SJSA1 (cell line): Measurements from ENCODE around the gene LIPI. TPM values are rescaled to one million over a fixed set of nuclear protein-coding genes. Genes with fewer than 3 reads are reported as not detected.
"Not testable (repeated sequence)": the region's sequence is repeated elsewhere in the genome, so short reads cannot be mapped to it uniquely, and the experiment has no call there.

Source experiments
- DNase-seq, 2 experiments: peaks; one replicate each; pipeline ENCODE4 v3.0.0-alpha.2; 2015 to 2020; ENCODE audit warnings: low spot score in 2 of 2, low read depth in 1 of 2
- H3K27ac ChIP-seq: fragments of 250-450 bp; sonication (Bioruptor Pico); 2 replicates; pipeline ENCODE4 v1.5.1; 2020; ENCODE audit warnings: mild to moderate bottlenecking, moderate library complexity
- H3K27me3 ChIP-seq: fragments of 250-450 bp; sonication (Bioruptor Pico); replicated peaks from 2 replicates; pipeline ENCODE4 v1.5.1; 2020; ENCODE audit warnings: mild to moderate bottlenecking, moderate library complexity
- H3K36me3 ChIP-seq: fragments of 250-450 bp; sonication (Bioruptor Pico); 2 replicates; pipeline ENCODE4 v1.5.1; 2020; ENCODE audit warnings: mild to moderate bottlenecking
- H3K4me1 ChIP-seq: fragments of 250-450 bp; sonication (Bioruptor Pico); replicated peaks from 2 replicates; pipeline ENCODE4 v1.6.1; 2021; ENCODE audit warnings: mild to moderate bottlenecking
- H3K4me3 ChIP-seq: fragments of 250-450 bp; sonication (Bioruptor Pico); 2 replicates; pipeline ENCODE4 v1.5.1; 2020; ENCODE audit warnings: mild to moderate bottlenecking
- H3K9me3 ChIP-seq: fragments of 250-450 bp; sonication (Bioruptor Pico); replicated peaks from 2 replicates; pipeline ENCODE4 v1.5.1; 2020; ENCODE audit warnings: mild to moderate bottlenecking
- total RNA-seq: library from RNA; depleted of rRNA; stranded (reverse); fragments of >200 nt; shearing (Covaris generic); gene quantifications from 2 replicates; pipeline ENCODE4 v1.2.3, GENCODE V29; 2014; rRNA removed

LIPI gene
- total RNA-seq, 1 experiment from 2014 or later, result not detected

DNA sequence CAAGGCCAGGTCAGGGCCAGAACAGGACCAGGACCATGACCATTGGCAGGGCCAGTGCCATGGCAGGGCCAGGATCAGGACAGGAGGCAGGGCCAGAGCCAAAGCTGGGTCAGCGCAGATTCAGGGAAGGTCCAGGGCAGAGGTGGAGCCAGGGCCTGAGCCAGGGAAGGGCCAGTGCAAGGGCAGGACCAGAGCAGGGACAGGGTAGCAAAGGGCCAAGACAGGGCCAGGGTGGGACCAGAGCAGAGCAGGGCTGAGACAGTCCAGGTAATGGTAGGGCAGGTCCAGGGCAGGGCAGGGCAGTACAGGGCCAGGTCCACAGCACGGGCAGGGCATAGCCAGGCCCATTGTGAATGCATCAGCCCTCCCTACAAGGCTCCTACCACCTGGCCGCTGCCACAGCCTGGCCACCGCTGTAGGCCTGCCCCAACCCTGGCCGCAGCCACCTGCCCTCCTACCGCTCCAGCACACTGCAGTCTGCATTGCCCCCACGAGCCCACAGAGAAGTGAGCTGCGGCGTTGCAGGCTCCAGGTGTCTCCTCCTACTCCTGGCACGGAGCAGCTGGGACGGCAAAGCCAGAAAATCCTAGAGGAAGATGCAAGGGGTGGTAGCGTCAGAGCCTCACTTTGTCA is 151.6 kb downstream of the LIPI start:
- H3K36me3 ChIP-seq, H3K27me3 ChIP-seq, H3K9me3 ChIP-seq, H3K27ac ChIP-seq, H3K4me3 ChIP-seq, H3K4me1 ChIP-seq: not testable (repeated sequence)
- peak in 1 of 2 experiments; percentile 33 for DNase-seq

Other genes with a start within 250 kb of the LIPI start
- gene RBM11, start 5.2 kb upstream of the LIPI start, total RNA-seq, result not detected in 2 replicates
- gene HSPA13, start 172.2 kb upstream of the LIPI start, total RNA-seq, result 62.9 and 87.2 TPM in 2 replicates